GM18907 (cell line): ENCODE data around the gene PNPO.

ENCODE experiments used
- ATAC-seq: cut with Tn5 transposase; IDR thresholded peaks from one replicate; pipeline ENCODE4 v1.9.1; 2021; ENCODE audit warnings: mild to moderate bottlenecking, moderate library complexity; ENCODE audit not compliant: unreplicated experiment

Gene PNPO

GRCh38 chr17:47941246-47942095, at the start of gene PNPO:
PNPO (plus strand) TSS chr17:47941571; CDS start chr17:47941676, 105 bp downstream.
- ATAC-seq = peak; percentile 90

- ATAC-seq = no peak
Observed at GRCh38 chr17:47894498-47895346, 46.6 kb upstream of the PNPO start.

GRCh38 chr17:47895347-47895855, 46.0 kb upstream of the PNPO start:
- ATAC-seq = no peak

GRCh38 chr17:47895856-47896671, 45.3 kb upstream of the PNPO start, which contains the start of gene SP2:
SP2 (plus strand) TSS chr17:47896236; CDS start chr17:47896287, 51 bp downstream.
- peak; percentile 91 for ATAC-seq

GRCh38 chr17:47896672-47897490, 44.5 kb upstream of the PNPO start:
- no peak for ATAC-seq

GRCh38 chr17:47897561-47897960, 43.8 kb upstream of the PNPO start:
- no peak for ATAC-seq

- ATAC-seq = no peak
Observed at GRCh38 chr17:47898241-47898640, 43.1 kb upstream of the PNPO start.

- no peak for ATAC-seq
Observed at GRCh38 chr17:47899643-47900042, 41.7 kb upstream of the PNPO start.

GRCh38 chr17:47901423-47901822, 39.9 kb upstream of the PNPO start:
- ATAC-seq = no peak

- ATAC-seq = no peak
Observed at GRCh38 chr17:47902039-47902744, 39.2 kb upstream of the PNPO start.

GRCh38 chr17:47905221-47905733, 36.1 kb upstream of the PNPO start:
- ATAC-seq = no peak

- ATAC-seq = no peak
Observed at GRCh38 chr17:47906443-47906842, 34.9 kb upstream of the PNPO start.

- ATAC-seq = no peak
Observed at GRCh38 chr17:47907932-47908562, 33.3 kb upstream of the PNPO start.

GRCh38 chr17:47913050-47913449, 28.3 kb upstream of the PNPO start:
- no peak for ATAC-seq

- ATAC-seq = no peak
Observed at GRCh38 chr17:47914306-47914948, 26.9 kb upstream of the PNPO start.

- no peak for ATAC-seq
Observed at GRCh38 chr17:47915776-47916398, 25.5 kb upstream of the PNPO start.

GRCh38 chr17:47916489-47917208, 24.7 kb upstream of the PNPO start:
- no peak for ATAC-seq
